Activated T-cell treated with anti-CD3 and anti-CD28 coated beads, Interleukin-2, amount 50 U/mL, for 4 hours (primary cell): ENCODE results near the gene TTLL5. TPM values are rescaled to one million over a fixed set of nuclear protein-coding genes. Genes with fewer than 3 reads are reported as not detected.
"Not testable (repeated sequence)": the region's sequence is repeated elsewhere in the genome, so short reads cannot be mapped to it uniquely, and the experiment has no call there.

Experiments
- ATAC-seq, 2 donors: fragments of 200-7000 bp; cut with Tn5 transposase; one replicate each; pipeline ENCODE4 v1.10.0; 2021
- DNase-seq: peaks from one replicate; pipeline ENCODE4 v3.0.0-alpha.2; 2020
- H3K27me3 Mint-ChIP-seq: one replicate; pipeline ENCODE4 v1.8.0; 2021; ENCODE audit warnings: low read depth, mixed read lengths
- H3K36me3 Mint-ChIP-seq: one replicate; pipeline ENCODE4 v1.8.0; 2022; ENCODE audit warnings: mixed read lengths; ENCODE audit not compliant: insufficient read depth
- H3K4me1 Mint-ChIP-seq: one replicate; pipeline ENCODE4 v1.8.0; 2021; ENCODE audit warnings: low read depth, mixed read lengths
- H3K4me3 Mint-ChIP-seq: one replicate; pipeline ENCODE4 v1.8.0; 2021; ENCODE audit warnings: mild to moderate bottlenecking, moderate library complexity, mixed read lengths
- H3K9me3 Mint-ChIP-seq: one replicate; pipeline ENCODE4 v1.8.0; 2021; ENCODE audit warnings: mixed read lengths
- total RNA-seq, 3 donors: library from RNA; stranded (reverse); gene quantifications; one replicate each; pipeline ENCODE4 v1.2.1, GENCODE V29; 2021

TTLL5 gene
- total RNA-seq, 3 donors from 2014 or later = 21.1 to 25.0 (median 21.1) TPM

- not testable (repeated sequence) for H3K27me3 Mint-ChIP-seq, H3K36me3 Mint-ChIP-seq, H3K4me3 Mint-ChIP-seq, H3K9me3 Mint-ChIP-seq, H3K4me1 Mint-ChIP-seq, ATAC-seq, DNase-seq
These were observed 185.6 kb downstream of the TTLL5 start for GRCh38 chr14:75846694-75847093.

- H3K9me3 Mint-ChIP-seq = no peaks in the 10 kb centered on the region
- no peak overlapping the region for H3K4me3 Mint-ChIP-seq
- DNase-seq = no peak
- no peaks in the 10 kb centered on the region for H3K27me3 Mint-ChIP-seq
- ATAC-seq = no peak
- no peaks in the 10 kb centered on the region for H3K36me3 Mint-ChIP-seq
- H3K4me1 Mint-ChIP-seq = no peaks in the 10 kb centered on the region
These were observed 186.5 kb downstream of the TTLL5 start for GRCh38 chr14:75847584-75847983.

- DNase-seq (no peak), ATAC-seq (no peak)
- no peaks in the 10 kb centered on the region for H3K36me3 Mint-ChIP-seq
These were observed 187.3 kb downstream of the TTLL5 start for GRCh38 chr14:75848167-75848913.

GRCh38 chr14:75849300-75849895 lies 188.4 kb downstream of the TTLL5 start:
- no peak overlapping the region for H3K4me3 Mint-ChIP-seq
- DNase-seq (no peak), ATAC-seq (no peak)
- no peaks in the 10 kb centered on the region for H3K9me3 Mint-ChIP-seq
- H3K4me1 Mint-ChIP-seq = no peaks in the 10 kb centered on the region
- no peaks in the 10 kb centered on the region for H3K27me3 Mint-ChIP-seq
- H3K36me3 Mint-ChIP-seq = no peaks in the 10 kb centered on the region

More at GRCh38 chr14:75848167-75848913, 187.3 kb downstream of the TTLL5 start:
- Mint-ChIP-seq H3K9me3 (no peaks in the 10 kb centered on the region), H3K4me1 (no peaks in the 10 kb centered on the region), H3K27me3 (no peaks in the 10 kb centered on the region), H3K4me3 (no peak overlapping the region)

GRCh38 chr14:75851574-75851866 lies 190.5 kb downstream of the TTLL5 start:
- H3K27me3 Mint-ChIP-seq = no peaks in the 10 kb centered on the region
- H3K36me3 Mint-ChIP-seq = peaks cover 8% of the 10 kb centered on the region
- ATAC-seq (no peak), DNase-seq (no peak)
- no peaks in the 10 kb centered on the region for H3K4me1 Mint-ChIP-seq
- no peak overlapping the region for H3K4me3 Mint-ChIP-seq
- H3K9me3 Mint-ChIP-seq = no peaks in the 10 kb centered on the region

GRCh38 chr14:75854111-75854799 lies 193.2 kb downstream of the TTLL5 start:
- ATAC-seq (no peak), DNase-seq (no peak)
- Mint-ChIP-seq H3K36me3 (peaks cover 8% of the 10 kb centered on the region), H3K4me3 (no peak overlapping the region), H3K9me3 (no peaks in the 10 kb centered on the region), H3K27me3 (no peaks in the 10 kb centered on the region), H3K4me1 (no peaks in the 10 kb centered on the region)

- H3K36me3 Mint-ChIP-seq = peaks cover 13% of the 10 kb centered on the region
- no peaks in the 10 kb centered on the region for H3K4me1 Mint-ChIP-seq
- no peaks in the 10 kb centered on the region for H3K9me3 Mint-ChIP-seq
- H3K4me3 Mint-ChIP-seq = no peak overlapping the region
- no peak for ATAC-seq
- no peaks in the 10 kb centered on the region for H3K27me3 Mint-ChIP-seq
- no peak for DNase-seq
These were observed 196.2 kb downstream of the TTLL5 start for GRCh38 chr14:75857199-75857598.

GRCh38 chr14:75858362-75858761 lies 197.3 kb downstream of the TTLL5 start:
- Mint-ChIP-seq H3K27me3 (no peaks in the 10 kb centered on the region), H3K4me1 (no peaks in the 10 kb centered on the region), H3K9me3 (no peaks in the 10 kb centered on the region), H3K4me3 (no peak overlapping the region), H3K36me3 (peaks cover 13% of the 10 kb centered on the region)
- DNase-seq (no peak), ATAC-seq (no peak)

GRCh38 chr14:75859746-75860145 lies 198.7 kb downstream of the TTLL5 start:
- Mint-ChIP-seq H3K4me3 (no peak overlapping the region), H3K9me3 (no peaks in the 10 kb centered on the region), H3K27me3 (no peaks in the 10 kb centered on the region), H3K4me1 (no peaks in the 10 kb centered on the region), H3K36me3 (peaks cover 16% of the 10 kb centered on the region)
- no peak for DNase-seq
- no peak for ATAC-seq

GRCh38 chr14:75860561-75861160 lies 199.6 kb downstream of the TTLL5 start:
- no peak for DNase-seq
- no peaks in the 10 kb centered on the region for H3K4me1 Mint-ChIP-seq
- no peaks in the 10 kb centered on the region for H3K9me3 Mint-ChIP-seq
- ATAC-seq = no peak
- peaks cover 13% of the 10 kb centered on the region for H3K36me3 Mint-ChIP-seq
- no peaks in the 10 kb centered on the region for H3K27me3 Mint-ChIP-seq
- H3K4me3 Mint-ChIP-seq = no peak overlapping the region

GRCh38 chr14:75861161-75861621 lies 200.1 kb downstream of the TTLL5 start:
- Mint-ChIP-seq H3K9me3 (no peaks in the 10 kb centered on the region), H3K27me3 (no peaks in the 10 kb centered on the region), H3K4me1 (no peaks in the 10 kb centered on the region), H3K36me3 (peaks cover 11% of the 10 kb centered on the region), H3K4me3 (no peak overlapping the region)
- ATAC-seq (no peak), DNase-seq (no peak)

GRCh38 chr14:75863221-75863620 lies 202.2 kb downstream of the TTLL5 start:
- Mint-ChIP-seq H3K4me3 (no peak overlapping the region), H3K36me3 (peaks cover 11% of the 10 kb centered on the region), H3K4me1 (no peaks in the 10 kb centered on the region), H3K9me3 (no peaks in the 10 kb centered on the region), H3K27me3 (no peaks in the 10 kb centered on the region)
- ATAC-seq (no peak), DNase-seq (no peak)

GRCh38 chr14:75864352-75864751 lies 203.3 kb downstream of the TTLL5 start:
- no peak for ATAC-seq
- DNase-seq = no peak
- Mint-ChIP-seq H3K9me3 (no peaks in the 10 kb centered on the region), H3K27me3 (no peaks in the 10 kb centered on the region), H3K4me3 (no peak overlapping the region), H3K4me1 (no peaks in the 10 kb centered on the region), H3K36me3 (peaks cover 13% of the 10 kb centered on the region)

- no peaks in the 10 kb centered on the region for H3K9me3 Mint-ChIP-seq
- no peaks in the 10 kb centered on the region for H3K27me3 Mint-ChIP-seq
- ATAC-seq = no peak
- no peak overlapping the region for H3K4me3 Mint-ChIP-seq
- peaks cover 13% of the 10 kb centered on the region for H3K36me3 Mint-ChIP-seq
- H3K4me1 Mint-ChIP-seq = no peaks in the 10 kb centered on the region
- no peak for DNase-seq
These were observed 204.5 kb downstream of the TTLL5 start for GRCh38 chr14:75865531-75865930.
